Stimulated activated CD4-positive, alpha-beta T cell treated with anti-CD3 and anti-CD28 coated beads, TNF-alpha, amount 100 ng/mL, for 4 hours (primary cell): ENCODE data around the gene GLRA2.
A peak's percentile ranks its signal among the peaks of the same experiment; 100 is the strongest.
"Not testable (repeated sequence)": the region's sequence is repeated elsewhere in the genome, so short reads cannot be mapped to it uniquely, and the experiment has no call there.

ENCODE experiments used
- DNase-seq, 3 experiments: peaks; one replicate each; pipeline ENCODE4 v3.0.0-alpha.2; 2020; ENCODE audit warnings: low read depth in 3 of 3

Gene GLRA2

DNA sequence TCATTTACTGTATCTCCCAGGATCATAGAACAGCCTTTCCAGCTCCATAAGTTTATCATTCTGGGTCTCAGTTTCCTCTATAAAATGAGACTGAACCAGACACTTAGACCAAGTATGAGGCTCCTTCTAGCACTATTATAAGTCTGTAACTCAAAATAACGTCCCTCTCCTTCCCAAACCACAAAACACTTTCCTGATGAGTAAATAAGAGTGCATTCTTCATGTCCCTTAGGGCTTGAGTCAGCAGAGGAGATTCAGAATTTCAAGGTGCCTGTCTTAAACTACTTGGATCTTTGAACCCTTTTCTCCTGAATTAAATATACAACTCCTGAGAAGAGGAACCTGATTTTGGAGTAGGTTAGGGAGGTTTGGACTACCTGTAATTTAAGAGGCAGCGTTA lies 62.6 kb downstream of the GLRA2 start:
- DNase-seq = no peak

DNA sequence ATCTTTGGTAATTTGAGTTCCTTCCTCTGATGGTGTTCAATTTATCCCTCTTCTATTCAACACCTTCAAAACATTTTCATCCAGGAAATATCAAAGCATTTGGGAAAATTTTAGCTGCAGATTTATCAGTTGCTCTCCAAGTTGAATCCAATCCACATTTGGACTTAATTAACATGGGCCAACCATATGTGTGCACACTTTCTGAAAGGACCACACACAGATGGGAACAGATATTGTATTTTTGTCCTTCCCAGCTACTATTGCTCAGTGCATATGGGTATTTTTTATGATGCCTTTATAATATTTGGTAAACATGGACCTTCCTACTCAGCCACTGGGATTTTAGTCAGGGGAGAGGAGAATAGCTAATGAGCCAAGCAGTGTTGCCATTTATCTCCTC lies 65.2 kb downstream of the GLRA2 start:
- DNase-seq = no peak

DNA sequence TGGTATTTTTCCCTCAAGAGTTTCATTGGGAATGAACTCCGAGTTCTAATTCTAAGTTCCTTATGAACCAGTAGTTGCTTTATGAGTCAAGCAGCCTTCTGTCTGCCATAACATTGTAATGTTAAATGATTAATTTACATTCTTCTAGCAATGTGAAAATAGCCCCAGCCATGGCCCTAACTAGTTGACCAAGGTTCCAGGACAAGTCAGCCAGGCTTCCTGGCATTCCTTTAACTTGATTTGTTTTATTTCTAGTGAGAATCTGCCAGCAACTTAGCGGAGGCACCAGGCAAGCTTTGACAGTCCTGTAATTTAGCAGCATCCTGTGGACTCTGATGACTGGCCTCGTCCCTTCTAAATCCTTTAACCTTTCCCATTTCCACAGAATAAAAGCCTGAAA lies 69.0 kb downstream of the GLRA2 start:
- no peak for DNase-seq

DNA sequence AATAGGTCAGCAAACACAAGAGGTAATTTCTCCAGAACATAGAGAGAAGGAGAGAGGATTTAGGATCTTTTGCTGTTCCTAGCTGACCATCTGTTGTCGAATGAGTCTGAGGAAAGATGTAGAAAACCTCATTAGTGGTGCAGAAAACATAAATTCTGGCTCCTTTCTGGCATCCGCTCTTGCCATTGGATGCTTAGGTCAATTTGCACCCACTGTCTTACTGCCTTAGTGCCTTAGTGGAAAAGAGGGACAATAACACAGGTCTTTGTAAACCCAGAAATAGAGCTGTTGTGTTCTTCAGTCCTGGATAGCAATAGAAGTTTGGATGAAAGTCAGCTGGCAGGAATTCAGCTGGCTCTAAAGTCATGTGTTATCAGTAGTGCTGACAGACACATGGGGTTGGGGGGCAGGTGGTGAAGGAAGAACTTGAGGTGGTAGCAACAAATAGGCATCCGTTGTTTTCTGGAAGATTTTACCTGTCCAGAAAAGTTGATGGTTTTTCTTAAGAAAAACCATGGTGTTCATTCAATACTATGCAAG lies 78.2 kb downstream of the GLRA2 start:
- DNase-seq = no peak

DNA sequence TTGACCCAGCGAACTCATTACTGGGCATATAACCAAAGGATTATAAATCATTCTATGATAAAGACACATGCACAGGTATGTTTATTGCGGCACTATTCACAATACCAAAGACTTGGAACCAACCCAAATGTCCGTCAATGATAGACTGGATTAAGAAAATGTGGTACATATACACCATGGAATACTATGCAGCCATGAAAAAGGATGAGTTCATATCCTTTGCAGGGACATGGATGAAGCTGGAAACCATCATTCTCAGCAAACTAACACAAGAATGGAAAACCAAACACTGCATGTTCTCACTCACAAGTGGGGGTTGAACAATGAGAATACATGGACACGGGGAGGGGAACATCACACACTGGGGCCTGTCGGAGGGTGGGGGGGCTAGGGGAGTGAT lies 83.1 kb downstream of the GLRA2 start:
- not testable (repeated sequence) for DNase-seq

DNA sequence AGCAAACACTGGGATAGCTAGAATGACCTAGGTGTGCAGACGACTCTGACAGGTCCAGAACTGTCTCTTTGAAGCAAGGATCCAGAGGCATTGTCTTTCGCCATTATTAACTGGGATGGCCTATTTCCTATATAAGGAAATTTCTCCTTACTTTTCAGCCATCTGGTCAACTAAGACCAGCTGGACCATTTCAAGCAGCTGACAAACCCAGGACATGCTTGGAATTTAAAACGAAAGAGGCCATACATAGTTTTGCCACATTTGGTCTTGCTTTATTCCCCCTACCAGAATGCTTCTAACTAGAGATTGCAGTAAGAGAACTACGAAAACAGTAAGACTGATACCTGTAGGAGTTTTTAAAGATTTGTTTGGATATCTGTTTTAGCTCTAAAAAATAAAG lies 87.0 kb downstream of the GLRA2 start:
- no peak for DNase-seq

DNA sequence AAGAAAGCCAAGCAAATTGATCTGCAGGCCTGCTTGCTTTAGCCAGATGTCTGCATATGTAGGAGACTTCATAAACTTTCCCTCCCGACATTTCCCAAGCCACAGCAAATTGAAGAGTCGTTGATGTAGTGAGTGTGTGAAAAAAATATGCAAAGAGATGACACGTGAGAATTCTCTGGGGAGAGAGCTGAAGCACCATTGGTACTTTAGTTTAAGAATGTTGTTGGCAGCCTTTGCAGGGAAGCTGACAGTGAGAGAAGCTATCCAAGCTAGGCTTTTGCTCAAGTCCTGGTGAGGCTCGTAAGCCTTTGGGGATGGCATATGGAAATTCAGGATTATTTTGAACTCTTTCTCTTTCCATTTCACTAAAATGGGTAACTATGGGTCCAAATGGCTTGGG lies 87.5 kb downstream of the GLRA2 start:
- no peak for DNase-seq

DNA sequence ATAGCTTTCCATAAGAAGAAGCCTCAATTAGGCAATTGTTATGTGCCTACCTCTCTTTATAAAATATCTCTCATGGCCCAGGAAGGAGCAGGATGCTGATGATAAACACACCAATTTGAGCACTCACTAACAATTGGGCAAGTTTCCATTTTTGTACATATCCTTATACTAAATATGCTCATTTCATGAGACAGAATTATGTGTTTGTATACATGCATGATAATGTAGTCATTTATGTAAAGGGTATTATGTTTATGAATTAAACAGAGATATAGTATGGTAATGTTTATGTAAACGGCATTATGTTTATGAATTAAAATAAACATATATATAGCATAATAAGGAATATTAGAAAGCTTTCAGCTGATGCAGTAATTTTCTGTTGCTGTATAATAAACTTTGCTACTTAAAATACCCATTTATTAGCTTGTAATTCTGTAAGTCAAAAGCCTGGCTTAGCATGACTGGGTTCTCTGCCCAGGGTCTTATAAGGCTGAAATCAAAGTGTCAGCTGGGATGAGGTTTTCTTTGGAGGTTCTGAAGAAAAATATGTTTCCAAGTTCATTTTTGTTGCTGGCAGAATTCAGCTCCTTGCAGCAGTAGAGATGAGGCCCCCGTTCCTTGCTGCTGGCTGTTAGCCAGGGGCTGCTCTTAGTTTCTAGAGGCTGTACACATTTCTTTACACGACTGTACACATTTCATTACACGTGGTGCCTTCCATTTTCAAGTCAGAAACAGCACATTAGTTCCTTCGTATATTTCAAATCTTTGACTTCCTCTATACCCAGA lies 89.0 kb downstream of the GLRA2 start:
- DNase-seq = no peak

DNA sequence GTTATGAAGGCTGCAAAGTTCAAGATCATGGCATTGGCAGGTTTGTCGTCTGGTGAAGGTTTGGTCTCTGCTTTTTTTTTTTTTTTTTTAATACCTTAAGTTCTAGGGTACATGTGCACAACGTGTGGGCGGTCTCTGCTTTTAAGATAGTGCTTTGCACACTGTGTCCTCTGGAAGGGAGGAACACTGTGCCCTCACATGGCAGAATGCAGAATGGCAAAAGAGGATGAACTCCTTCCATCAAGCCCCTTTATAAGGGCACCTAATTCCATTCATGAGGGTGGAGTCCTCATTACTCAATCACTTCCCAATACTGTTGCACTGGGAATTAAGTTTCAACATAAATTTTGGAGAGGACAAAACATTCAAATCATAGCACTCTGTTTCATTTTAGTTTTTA lies 101.4 kb downstream of the GLRA2 start:
- DNase-seq = no peak

DNA sequence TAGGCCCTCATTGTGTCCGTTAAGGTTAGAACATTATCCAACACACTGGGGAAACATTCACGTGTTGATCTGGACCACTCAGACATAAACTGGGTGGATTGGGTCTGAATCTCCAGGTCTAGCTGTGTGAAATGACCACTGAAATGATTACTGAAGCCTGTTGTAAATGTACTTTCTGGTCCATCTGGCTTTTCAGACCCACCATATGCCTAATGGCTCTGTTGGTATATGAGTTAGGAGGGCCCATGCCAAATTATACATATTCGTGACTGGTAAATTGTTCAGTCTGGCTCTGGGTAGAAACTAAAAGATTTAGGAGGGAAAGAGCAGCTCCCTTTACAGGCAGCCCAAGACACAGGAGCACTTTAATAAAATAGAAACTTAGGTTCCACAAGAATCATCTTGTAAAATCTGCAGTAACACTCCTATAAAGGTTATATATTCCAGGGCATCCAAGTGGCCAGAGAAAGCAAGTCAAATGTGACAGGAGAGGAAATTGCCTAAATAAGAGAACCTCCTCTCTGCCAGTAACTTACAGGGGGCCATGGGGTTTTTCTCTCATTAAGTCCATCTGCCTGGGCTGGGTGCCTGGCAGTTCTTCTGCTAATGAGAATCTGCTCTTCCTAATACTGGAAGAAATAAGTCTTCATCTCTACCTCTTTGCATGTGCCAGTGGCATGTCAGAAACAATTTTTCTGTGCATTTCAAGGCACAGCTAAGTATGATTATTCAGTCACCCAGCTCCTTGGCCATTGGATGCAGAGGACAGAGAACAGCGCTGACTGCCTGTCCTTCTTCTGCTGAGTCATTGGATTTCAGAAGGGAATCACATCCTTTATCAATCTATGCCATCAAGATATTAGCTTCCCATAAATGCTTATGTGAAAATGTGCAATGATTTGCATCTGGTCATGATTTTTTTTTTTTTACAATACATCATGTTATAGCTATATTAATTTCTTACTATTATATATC lies 112.6 kb downstream of the GLRA2 start:
- no peak for DNase-seq

DNA sequence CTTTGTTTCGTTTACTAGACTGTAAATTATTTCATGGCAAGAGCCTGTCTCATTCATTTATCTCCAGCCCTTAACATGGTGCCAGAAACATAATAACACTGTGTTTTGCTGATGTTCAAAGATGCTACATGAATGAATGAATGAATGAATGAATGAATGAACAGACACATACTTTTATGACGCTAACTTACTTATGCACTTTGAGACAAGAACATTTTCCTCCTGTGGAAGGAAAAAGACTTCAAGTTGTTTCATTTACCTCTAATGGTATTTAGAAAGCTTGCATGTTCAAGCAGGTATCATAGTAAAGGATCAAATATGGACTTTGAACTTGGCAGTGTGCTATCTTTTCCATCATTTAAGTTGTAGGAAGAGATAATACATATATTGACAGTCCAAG lies 131.6 kb downstream of the GLRA2 start:
- no peak for DNase-seq

DNA sequence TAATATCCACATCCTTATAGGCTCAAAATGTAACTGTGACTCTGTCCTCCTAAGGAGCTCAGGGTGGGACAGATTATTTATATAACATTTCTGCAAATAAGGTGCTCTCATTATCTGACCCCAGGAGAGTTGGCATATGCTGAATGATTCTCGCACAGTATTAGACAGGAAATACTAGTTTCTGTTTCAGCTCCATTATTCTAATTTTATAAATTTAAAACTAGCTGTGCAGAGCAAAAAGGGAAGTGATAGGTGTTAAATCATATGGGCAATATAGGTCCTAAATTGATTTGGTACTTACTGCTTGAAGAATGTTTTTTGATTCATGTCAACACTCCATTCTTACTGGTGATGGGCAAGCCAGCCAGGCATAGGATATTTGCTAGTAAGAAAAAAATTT lies 141.5 kb downstream of the GLRA2 start:
- no peak for DNase-seq

DNA sequence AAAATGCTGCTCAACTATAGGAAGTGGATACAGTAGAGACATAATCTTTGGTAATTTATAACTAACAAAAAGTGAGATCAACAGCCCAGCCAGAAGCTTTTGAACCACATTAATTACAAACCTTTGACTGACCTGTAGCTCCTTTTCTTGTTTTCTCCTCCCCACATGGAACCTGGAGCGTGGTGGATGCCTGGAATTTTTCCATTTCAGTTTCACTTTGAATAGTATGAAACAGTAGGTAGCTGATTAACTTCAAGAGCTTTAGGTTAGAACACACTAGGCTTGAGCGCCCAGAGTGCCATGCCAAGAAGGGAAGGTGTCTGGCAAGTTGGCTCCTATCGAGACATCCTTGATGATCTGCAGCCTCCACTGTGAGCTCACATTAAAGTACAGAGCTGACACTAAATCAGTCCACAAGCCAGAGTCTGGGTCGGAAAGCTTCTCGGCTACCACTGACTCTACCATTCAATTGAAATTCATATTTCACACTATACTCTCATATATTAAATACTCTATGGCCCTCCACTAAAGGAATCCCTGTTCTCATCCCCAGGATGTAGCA lies 143.4 kb downstream of the GLRA2 start:
- no peak for DNase-seq

DNA sequence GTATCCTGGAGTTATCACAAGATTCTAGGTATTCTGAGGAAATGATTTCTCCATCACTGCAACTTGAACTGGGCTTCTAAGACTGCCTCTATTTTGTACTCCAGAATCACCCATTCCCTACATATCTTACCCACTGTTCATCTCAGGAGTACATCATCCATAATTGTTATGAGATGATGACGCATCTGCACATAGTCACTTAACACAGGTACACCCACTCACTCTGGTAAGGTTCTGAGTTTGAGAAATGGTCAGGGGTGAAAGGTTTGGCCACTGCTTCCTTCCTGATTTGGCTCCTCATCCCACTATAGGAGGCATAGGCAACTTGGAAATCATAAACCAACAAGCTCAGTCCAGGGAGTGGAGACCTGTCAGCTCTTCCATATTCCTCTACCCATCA lies 143.9 kb downstream of the GLRA2 start:
- no peak for DNase-seq

DNA sequence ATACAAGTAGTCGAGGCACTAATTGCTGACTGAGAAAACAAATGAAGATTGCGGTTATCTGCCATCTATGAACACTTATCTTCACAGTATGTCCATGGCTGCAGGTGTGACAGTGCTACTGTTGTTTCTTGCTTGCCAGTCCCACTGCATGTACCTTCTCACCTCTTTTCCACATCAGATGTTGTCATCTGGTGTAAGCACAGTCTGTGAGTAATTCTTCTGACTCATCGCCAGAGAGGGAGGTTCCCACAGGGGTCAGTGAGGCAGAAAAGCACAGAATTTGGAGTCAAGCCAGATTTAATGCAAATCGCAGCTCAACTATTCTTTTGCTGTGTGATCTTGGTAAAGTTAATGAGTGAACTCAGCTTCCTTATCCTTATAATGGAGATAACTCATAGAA lies 144.4 kb downstream of the GLRA2 start:
- no peak for DNase-seq

DNA sequence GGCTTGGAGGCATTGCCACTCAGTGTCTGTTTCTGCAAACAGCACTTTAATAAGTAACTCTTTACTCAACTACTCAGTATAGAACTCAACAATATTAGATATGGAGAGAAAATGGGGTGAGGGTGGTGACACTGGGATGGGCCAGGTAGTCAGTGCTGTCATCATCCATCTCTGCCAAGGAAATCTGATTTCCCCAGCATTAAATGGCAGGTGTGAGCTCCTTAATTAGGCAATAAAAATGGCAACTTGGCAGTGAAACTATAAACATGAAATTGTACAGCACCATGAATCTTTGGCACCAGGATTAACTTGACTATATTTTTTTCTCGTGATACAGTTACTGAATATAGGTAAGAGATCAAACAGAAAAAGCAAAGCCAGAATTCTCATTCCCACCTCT lies 146.2 kb downstream of the GLRA2 start:
- DNase-seq = no peak

DNA sequence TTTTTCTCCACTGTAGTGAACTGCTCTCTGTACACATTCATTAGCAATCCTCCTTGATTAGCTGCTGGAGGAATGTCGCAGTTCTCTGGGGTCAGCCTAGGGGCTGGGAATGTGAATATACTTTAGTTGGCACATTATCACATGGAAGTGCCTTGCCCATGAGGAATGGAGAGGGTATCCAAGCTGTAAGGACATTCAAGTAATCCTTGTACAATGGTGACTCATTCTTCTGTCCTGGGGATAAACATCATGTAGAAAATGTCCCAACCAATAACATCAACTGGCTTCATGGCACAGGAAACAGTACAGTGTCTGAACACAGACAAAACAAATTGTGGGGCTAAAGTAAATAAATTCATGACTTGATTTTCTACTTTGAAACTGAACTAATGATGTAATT lies 147.1 kb downstream of the GLRA2 start:
- DNase-seq = no peak

DNA sequence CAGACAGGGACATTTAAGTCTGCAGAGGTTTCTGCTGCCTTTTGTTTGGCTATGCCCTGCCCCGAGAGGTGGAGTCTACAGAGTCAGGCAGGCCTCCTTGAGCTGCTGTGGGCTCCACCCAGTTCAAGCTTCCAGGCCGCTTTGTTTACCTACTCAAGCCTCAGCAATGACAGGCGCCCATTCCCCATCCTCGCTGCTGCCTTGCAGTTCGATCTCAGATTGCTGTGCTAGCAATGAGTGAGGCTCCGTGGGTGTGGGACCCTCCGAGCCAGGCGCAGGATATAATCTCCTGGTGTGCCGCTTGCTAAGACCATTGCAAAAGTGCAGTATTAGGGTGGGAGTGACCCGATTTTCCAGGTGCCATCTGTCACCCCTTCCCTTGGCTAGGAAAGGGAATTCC lies 159.0 kb downstream of the GLRA2 start:
- DNase-seq = not testable (repeated sequence)

DNA sequence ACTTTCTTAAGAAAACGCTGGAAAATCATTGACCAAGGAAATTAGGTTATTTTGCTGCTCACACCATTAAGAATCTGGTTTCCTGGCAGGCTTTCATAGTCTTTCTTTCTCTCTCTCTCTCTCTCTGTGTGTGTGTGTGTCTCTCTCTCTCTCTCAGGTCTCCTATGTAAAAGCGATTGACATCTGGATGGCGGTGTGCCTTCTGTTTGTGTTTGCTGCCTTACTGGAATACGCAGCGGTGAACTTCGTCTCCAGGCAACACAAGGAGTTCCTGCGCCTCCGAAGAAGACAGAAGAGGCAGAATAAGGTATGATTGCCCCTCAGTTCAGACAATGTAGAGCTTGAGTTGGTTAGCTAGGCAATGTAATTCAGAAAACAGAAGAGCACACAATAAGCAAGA lies 161.2 kb downstream of the GLRA2 start:
- no peak for DNase-seq

DNA sequence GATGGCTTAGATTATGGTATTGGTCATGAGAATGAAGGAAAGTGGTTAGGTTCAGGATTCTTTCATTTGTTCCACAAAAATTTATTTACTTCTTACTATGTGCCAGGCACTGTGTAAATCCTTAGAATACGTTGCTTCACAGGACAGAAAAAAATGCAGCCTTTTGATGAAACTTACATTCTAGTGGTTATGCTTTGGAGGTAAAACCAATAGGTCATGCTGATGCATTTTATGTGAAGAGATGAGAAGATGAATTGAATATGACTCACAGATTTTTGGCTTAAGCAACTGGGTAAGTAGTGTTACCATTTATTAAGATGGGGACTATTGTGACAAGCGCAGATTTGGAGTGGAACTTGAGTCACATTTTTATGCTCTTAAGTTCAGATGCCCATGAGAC lies 165.3 kb downstream of the GLRA2 start:
- no peak for DNase-seq

DNA sequence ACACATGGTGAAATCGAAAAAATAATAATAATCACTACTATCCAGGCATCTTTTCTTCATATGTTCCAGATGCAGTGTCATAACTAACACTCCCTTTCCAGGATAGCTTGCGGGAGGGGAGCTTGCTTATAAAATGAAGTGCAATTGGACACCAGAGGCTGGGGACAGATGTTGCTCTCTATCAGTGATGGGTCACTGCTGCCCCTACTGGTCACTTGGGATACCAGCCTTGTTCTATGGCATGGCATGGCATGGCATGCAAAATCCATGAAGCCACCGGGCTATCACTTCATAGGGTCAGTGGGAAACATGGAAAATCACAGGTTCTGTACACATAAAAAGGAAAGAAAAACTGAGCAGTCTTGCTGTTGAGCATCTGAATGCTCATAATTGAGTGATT lies 168.1 kb downstream of the GLRA2 start:
- peak in 1 of 3 experiments; percentile 0 for DNase-seq

DNA sequence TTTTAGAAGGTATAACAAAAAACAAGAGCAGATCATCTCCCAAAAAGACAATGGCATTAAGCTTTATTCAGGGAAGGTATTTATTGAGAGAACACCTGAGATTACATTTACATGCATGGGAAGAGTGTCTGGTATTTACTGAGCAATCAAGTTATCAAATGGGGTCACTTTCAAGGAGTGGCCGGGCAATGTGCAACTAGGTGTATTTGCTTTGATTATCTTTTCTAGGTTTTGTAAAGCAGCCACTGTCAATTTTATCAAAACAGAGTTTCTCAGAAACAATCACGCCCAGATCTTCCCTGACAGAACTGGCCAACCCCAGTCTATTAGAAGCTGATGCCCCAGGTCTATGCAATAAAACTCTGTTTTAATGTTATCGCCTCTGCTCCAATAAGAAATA lies 169.5 kb downstream of the GLRA2 start:
- no peak for DNase-seq
